Liver (tissue), 9 donors: ENCODE results near the gene NR5A2. TPM values are rescaled to one million over a fixed set of nuclear protein-coding genes. Genes with fewer than 3 reads are reported as not detected.

Source experiments
- DNase-seq: peaks from one replicate; pipeline ENCODE4 v3.0.0-alpha.2; 2017; ENCODE audit warnings: low spot score
- H3K27ac ChIP-seq, 2 donors: one replicate each; pipeline ENCODE4 v1.7.0; 2013; ENCODE audit warnings: inconsistent platforms in 2 of 2, low read length in 2 of 2, control low read depth in 1 of 2, low read depth in 1 of 2, mild to moderate bottlenecking in 1 of 2
- H3K27me3 ChIP-seq, 4 donors: one replicate each; pipeline versions ENCODE4 v1.6.1 to v1.7.0; 2013; ENCODE audit warnings: low read length in 3 of 4, inconsistent platforms in 1 of 4, mild to moderate bottlenecking in 1 of 4, moderate library complexity in 1 of 4; ENCODE audit not compliant: control insufficient read depth in 4 of 4, insufficient read depth in 4 of 4
- H3K36me3 ChIP-seq, 4 donors: one replicate each; pipeline versions ENCODE4 v1.6.1 to v1.7.0; 2013; ENCODE audit warnings: low read length in 3 of 4, mild to moderate bottlenecking in 3 of 4, low read depth in 1 of 4, moderate library complexity in 1 of 4; ENCODE audit not compliant: control insufficient read depth in 4 of 4, insufficient read depth in 3 of 4
- H3K4me1 ChIP-seq, 4 donors: one replicate each; pipeline versions ENCODE4 v1.6.1 to v1.7.0; 2013; ENCODE audit warnings: low read length in 3 of 4, mild to moderate bottlenecking in 3 of 4, moderate library complexity in 1 of 4; ENCODE audit not compliant: control insufficient read depth in 4 of 4, insufficient read depth in 4 of 4
- H3K4me3 ChIP-seq, 3 donors: one replicate each; pipeline versions ENCODE4 v1.6.1 to v1.7.0; 2013; ENCODE audit warnings: low read length in 3 of 3, control low read depth in 1 of 3, low read depth in 1 of 3, mild to moderate bottlenecking in 1 of 3
- H3K9ac ChIP-seq, 2 donors: one replicate each; pipeline ENCODE4 v1.7.0; 2013; ENCODE audit warnings: low read length in 2 of 2, mild to moderate bottlenecking in 2 of 2, moderate library complexity in 2 of 2, control low read depth in 1 of 2, low read depth in 1 of 2
- H3K9me3 ChIP-seq, 4 donors: one replicate each; pipeline versions ENCODE4 v1.6.1 to v1.7.0; 2013; ENCODE audit warnings: low read length in 3 of 4; ENCODE audit not compliant: control insufficient read depth in 4 of 4
- ATF3 ChIP-seq: IDR thresholded peaks from 2 replicates; pipeline ENCODE4 v1.6.1; 2016; ENCODE audit warnings: antibody characterized with exemption
- CTCF ChIP-seq: fragments of 150-350 bp; IDR thresholded peaks from 2 replicates; pipeline ENCODE4 v1.5.1; 2017; ENCODE audit warnings: improper control_type of control experiment, low read depth, low read length; ENCODE audit not compliant: missing input control
- EGR1 ChIP-seq, 2 donors: IDR thresholded peaks; 2 replicates each; pipeline ENCODE4 v1.6.1; 2016 to 2018; ENCODE audit warnings: antibody characterized with exemption in 2 of 2, low read depth in 2 of 2
- FOXA1 ChIP-seq: IDR thresholded peaks from 2 replicates; pipeline ENCODE4 v1.6.1; 2016; ENCODE audit warnings: antibody characterized with exemption
- FOXA2 ChIP-seq: IDR thresholded peaks from 2 replicates; pipeline ENCODE4 v1.6.1; 2016; ENCODE audit warnings: antibody characterized with exemption
- GABPA ChIP-seq, 2 donors: IDR thresholded peaks in 1 of 2; conservative IDR thresholded peaks in 1 of 2; 2 replicates each; pipeline ENCODE4 v1.6.1; 2016; ENCODE audit warnings: antibody characterized with exemption in 2 of 2, mild to moderate bottlenecking in 1 of 2, moderate library complexity in 1 of 2
- HNF4A ChIP-seq, 2 donors: conservative IDR thresholded peaks; 2 replicates each; pipeline ENCODE4 v1.6.1; 2016; ENCODE audit warnings: antibody characterized with exemption in 2 of 2, mild to moderate bottlenecking in 2 of 2
- HNF4G ChIP-seq: IDR thresholded peaks from 2 replicates; pipeline ENCODE4 v1.6.1; 2016; ENCODE audit warnings: antibody characterized with exemption
- JUND ChIP-seq, 2 donors: IDR thresholded peaks; 2 replicates each; pipeline ENCODE4 v1.6.1; 2016; ENCODE audit warnings: antibody characterized with exemption in 2 of 2
- MAX ChIP-seq: IDR thresholded peaks from 2 replicates; pipeline ENCODE4 v1.6.1; 2016; ENCODE audit warnings: antibody characterized with exemption
- NR2F2 ChIP-seq: IDR thresholded peaks from 2 replicates; pipeline ENCODE4 v1.6.1; 2016; ENCODE audit warnings: antibody characterized with exemption
- RAD21 ChIP-seq, 2 donors: IDR thresholded peaks; 2 replicates each; pipeline ENCODE4 v1.6.1; 2016; ENCODE audit warnings: antibody characterized with exemption in 2 of 2, mild to moderate bottlenecking in 2 of 2
- REST ChIP-seq: IDR thresholded peaks from 2 replicates; pipeline ENCODE4 v1.6.1; 2016; ENCODE audit warnings: antibody characterized with exemption, mild to moderate bottlenecking
- RXRA ChIP-seq, 2 donors: IDR thresholded peaks; 2 replicates each; pipeline ENCODE4 v1.6.1; 2017 to 2018; ENCODE audit warnings: antibody characterized with exemption in 2 of 2, mild to moderate bottlenecking in 1 of 2
- SP1 ChIP-seq: IDR thresholded peaks from 2 replicates; pipeline ENCODE4 v1.6.1; 2018; ENCODE audit warnings: antibody characterized with exemption, mild to moderate bottlenecking
- TAF1 ChIP-seq: conservative IDR thresholded peaks from 2 replicates; pipeline ENCODE4 v1.6.1; 2016; ENCODE audit warnings: antibody characterized with exemption, mild to moderate bottlenecking
- YY1 ChIP-seq: IDR thresholded peaks from 2 replicates; pipeline ENCODE4 v1.6.1; 2016; ENCODE audit warnings: antibody characterized with exemption, mild to moderate bottlenecking
- ZBTB33 ChIP-seq: IDR thresholded peaks from 2 replicates; pipeline ENCODE4 v1.6.1; 2016; ENCODE audit warnings: antibody characterized with exemption
- WGBS: extraction: QIAGEN DNeasy Blood & Tissue Kit; methylation state at CpG from one replicate; pipeline ENCODE4 v1.1.7; 2013; 5-methylcytosine and 5-hydroxymethylcytosine counted together
- polyA plus RNA-seq, 2 donors: library from polyadenylated mRNA; stranded (reverse) in 1 of 2; unstranded in 1 of 2; fragments of 200-250 nt in 1 of 2; fragments of >200 nt in 1 of 2; fragmentation: Nextera tagmentation in 1 of 2; extraction: Ambion mirVana in 1 of 2; gene quantifications; one replicate each; pipeline versions ENCODE4 v1.2.1 to v1.2.3, GENCODE V29; 2013 to 2015
- total RNA-seq, 2 donors: library from RNA; depleted of rRNA; stranded (reverse); fragments of >200 nt; gene quantifications; one replicate each; pipeline ENCODE4 v1.2.3, GENCODE V29; 2014
- donor health status: healthy.
- donor health status: healthy.
- donor health status: healthy.
- donor health status: healthy.
- donor health status: healthy.

NR5A2 gene
- total and polyA plus RNA-seq, 4 donors: 10.0 to 37.5 (median 21.1) TPM

GRCh38 chr1:200133123-200133522 lies 105.6 kb downstream of the NR5A2 start (continued):
- no peak for TF ChIP-seq CTCF
- TF ChIP-seq HNF4G: peak; percentile 6

- TF ChIP-seq EGR1 (IDR thresholded peaks at IDR 0.05; ENCODE audit: low read depth in 2 of 2) (no peak), ATF3 (no peak), FOXA2 (no peak)
Measured at GRCh38 chr1:200134116-200134515, 106.6 kb downstream of the NR5A2 start.

GRCh38 chr1:200136384-200136783 lies 108.9 kb downstream of the NR5A2 start:
- peaks cover 4 to 9% (median 6%) of the 10 kb centered on the region in 4 donors for H3K4me1 ChIP-seq
- no peak overlapping the region for H3K9ac ChIP-seq
- H3K27ac ChIP-seq: no peak overlapping the region
- TF ChIP-seq REST: no peak
- no peak for TF ChIP-seq NR2F2
- no peak for TF ChIP-seq CTCF
- no peak for TF ChIP-seq MAX
- TF ChIP-seq HNF4G: no peak
- TF ChIP-seq JUND (IDR thresholded peaks at IDR 0.05): no peak
- no peak for TF ChIP-seq TAF1
- TF ChIP-seq FOXA2: no peak
- TF ChIP-seq EGR1 (IDR thresholded peaks at IDR 0.05; ENCODE audit: low read depth in 2 of 2): no peak
- TF ChIP-seq HNF4A (conservative IDR thresholded peaks at IDR 0.05): no peak
- no peak for TF ChIP-seq RXRA (IDR thresholded peaks at IDR 0.05)
- TF ChIP-seq ZBTB33: no peak
- TF ChIP-seq YY1: no peak
- no peak for TF ChIP-seq GABPA (IDR thresholded peaks at IDR 0.05 in 1 of 2, conservative IDR thresholded peaks at IDR 0.05 in 1 of 2)
- no peak for TF ChIP-seq RAD21 (IDR thresholded peaks at IDR 0.05)
- no peak for TF ChIP-seq SP1
- TF ChIP-seq FOXA1: no peak
- no peak for TF ChIP-seq ATF3
- 90% methylated on average over 2 of the region's 2 CpGs for WGBS
- DNase-seq: no peak
- no peaks in the 10 kb centered on the region for H3K27me3 ChIP-seq
- H3K4me3 ChIP-seq: no peak overlapping the region
- no peaks in the 10 kb centered on the region for H3K9me3 ChIP-seq
- peaks cover 0 to 2% (median 0%) of the 10 kb centered on the region in 4 donors for H3K36me3 ChIP-seq

More at GRCh38 chr1:200134116-200134515, 106.6 kb downstream of the NR5A2 start:
- no peak for DNase-seq
- Histone ChIP-seq H3K27ac (no peak overlapping the region), H3K36me3 (peaks cover 0 to 2% (median 0%) of the 10 kb centered on the region in 4 donors), H3K4me3 (no peak overlapping the region), H3K9me3 (no peaks in the 10 kb centered on the region), H3K27me3 (no peaks in the 10 kb centered on the region), H3K4me1 (peaks cover 13 to 32% (median 24%) of the 10 kb centered on the region in 4 donors), H3K9ac (no peak overlapping the region)
- 97% methylated on average over 2 of the region's 2 CpGs for WGBS
